B cell (primary cell): ENCODE data around the gene PRDM11. TPM values are rescaled to one million over a fixed set of nuclear protein-coding genes. Genes with fewer than 3 reads are reported as not detected.

Experiments
- ATAC-seq: fragments of 200-7000 bp; cut with Tn5 transposase; one replicate; pipeline ENCODE4 v1.10.0; 2021; ENCODE audit warnings: low read depth, mild to moderate bottlenecking, moderate number of reproducible peaks, moderate library complexity
- CTCF ChIA-PET: fragments of 350-600 bp; sonication (Branson Sonifier 250); formaldehyde crosslinking; loops from one replicate; lab custom pipeline; 2021; ENCODE audit warnings: antibody characterized with exemption, inconsistent platforms; lab: Charles Lee
- POLR2A ChIA-PET: fragments of 350-600 bp; sonication (Branson Sonifier 250); formaldehyde crosslinking; loops from one replicate; lab custom pipeline; 2021; ENCODE audit warnings: antibody characterized with exemption; lab: Charles Lee
- DNase-seq: peaks from one replicate; pipeline ENCODE4 v3.0.0; 2013
- H2AFZ ChIP-seq: 2 replicates; pipeline ENCODE4 v1.6.1; 2012; ENCODE audit warnings: mild to moderate bottlenecking, low read depth, low read length; ENCODE audit not compliant: insufficient read depth, poor library complexity, severe bottlenecking
- H3K27ac ChIP-seq, 2 donors: 1 replicate in 1 of 2; 2 replicates in 1 of 2; pipeline ENCODE4 v1.5.1; 2012 to 2013; ENCODE audit warnings: low read length in 2 of 2, mild to moderate bottlenecking in 2 of 2, moderate library complexity in 1 of 2
- H3K27me3 ChIP-seq, 4 experiments: fragments of 200-600 bp in 1 of 4; sonication (generic) in 1 of 4; replicated peaks in 1 of 4; 1 replicate in 2 of 4; 2 replicates in 2 of 4; pipeline versions ENCODE4 v1.6.1 to v1.7.0; 2013 to 2016; ENCODE audit warnings: low read length in 3 of 4, mild to moderate bottlenecking in 2 of 4, mixed read lengths in 1 of 4, moderate library complexity in 1 of 4; ENCODE audit not compliant: insufficient read depth in 4 of 4, control insufficient read depth in 3 of 4; ENCODE audit errors: control extremely low read depth in 1 of 4
- H3K36me3 ChIP-seq, 2 experiments: replicated peaks in 1 of 2; 1 replicate in 1 of 2; 2 replicates in 1 of 2; pipeline versions ENCODE4 v1.6.1 to v1.7.1; 2013; ENCODE audit warnings: low read length in 1 of 2; ENCODE audit not compliant: insufficient read depth in 2 of 2, control insufficient read depth in 1 of 2; ENCODE audit errors: control extremely low read depth in 1 of 2, extremely low read depth in 1 of 2
- H3K4me1 ChIP-seq, 2 donors: fragments of 200-600 bp in 1 of 2; sonication (generic) in 1 of 2; 1 replicate in 1 of 2; 2 replicates in 1 of 2; pipeline versions ENCODE4 v1.5.1 to v1.6.1; 2013 to 2017; ENCODE audit warnings: low read length in 2 of 2; ENCODE audit not compliant: control insufficient read depth in 2 of 2, insufficient read depth in 2 of 2
- H3K4me2 ChIP-seq: replicated peaks from 2 replicates; pipeline ENCODE3; 2012; ENCODE audit warnings: mild to moderate bottlenecking, low read depth, low read length; ENCODE audit not compliant: poor library complexity, severe bottlenecking
- H3K4me3 ChIP-seq, 5 experiments: fragments of 200-600 bp in 1 of 5; sonication (generic) in 1 of 5; 1 replicate in 3 of 5; 2 replicates in 2 of 5; pipeline versions ENCODE4 v1.5.1 to v1.7.0; 2011 to 2016; ENCODE audit warnings: low read length in 4 of 5, mild to moderate bottlenecking in 4 of 5, low read depth in 2 of 5, control low read depth in 1 of 5, moderate library complexity in 1 of 5; ENCODE audit not compliant: insufficient read depth in 1 of 5; ENCODE audit errors: control extremely low read depth in 1 of 5, extremely low read depth in 1 of 5
- H3K79me2 ChIP-seq: fragments of 200-600 bp; sonication (generic); one replicate; pipeline ENCODE4 v1.6.0; 2016; ENCODE audit warnings: low read length; ENCODE audit not compliant: control insufficient read depth, insufficient read depth
- H3K9ac ChIP-seq: fragments of 200-600 bp; sonication (generic); 2 replicates; pipeline ENCODE4 v1.6.1; 2017; ENCODE audit warnings: mild to moderate bottlenecking, low read length, moderate library complexity
- H3K9me3 ChIP-seq, 3 donors: one replicate each; pipeline versions ENCODE4 v1.6.1 to v1.7.1; 2013; ENCODE audit warnings: low read length in 2 of 3; ENCODE audit not compliant: control insufficient read depth in 2 of 3, insufficient read depth in 1 of 3; ENCODE audit errors: control extremely low read depth in 1 of 3
- H4K20me1 ChIP-seq: 2 replicates; pipeline ENCODE4 v1.6.0; 2012; ENCODE audit warnings: mild to moderate bottlenecking, low read length; ENCODE audit not compliant: insufficient read depth, control insufficient read depth, poor library complexity, severe bottlenecking
- H3K27ac Mint-ChIP-seq: one replicate; pipeline ENCODE4 v1.8.0; 2021; ENCODE audit warnings: mixed read lengths
- H3K27me3 Mint-ChIP-seq: one replicate; pipeline ENCODE4 v1.8.0; 2021; ENCODE audit warnings: mixed read lengths
- H3K4me1 Mint-ChIP-seq: one replicate; pipeline ENCODE4 v1.8.0; 2021; ENCODE audit warnings: mixed read lengths
- H3K4me3 Mint-ChIP-seq: one replicate; pipeline ENCODE4 v1.8.0; 2021; ENCODE audit warnings: mixed read lengths
- H3K9me3 Mint-ChIP-seq: one replicate; pipeline ENCODE4 v1.8.0; 2022; ENCODE audit warnings: mixed read lengths; ENCODE audit not compliant: insufficient read depth
- CTCF ChIP-seq: fragments of 200-600 bp; IDR thresholded peaks from one replicate; pipeline ENCODE4 v1.8.0; 2022; ENCODE audit warnings: antibody characterized with exemption, mild to moderate bottlenecking
- EZH2 ChIP-seq: IDR thresholded peaks from 2 replicates; pipeline ENCODE4 v1.6.1; 2012; ENCODE audit warnings: borderline replicate concordance, low read depth, mild to moderate bottlenecking, moderate library complexity, low read length; ENCODE audit not compliant: insufficient read depth, poor library complexity, severe bottlenecking
- WGBS: methylation state at CpG from one replicate; pipeline ENCODE4 v1.1.5; 2013; ENCODE audit warnings: missing lambda C conversion rate; ENCODE audit not compliant: insufficient coverage; 5-methylcytosine and 5-hydroxymethylcytosine counted together
- intact Hi-C: fragments of 100-400 bp; cut with micrococcal nuclease; formaldehyde crosslinking; loops from one replicate; pipeline ENCODE4 v1.10.0; 2022
- polyA plus RNA-seq: library from polyadenylated mRNA; depleted of rRNA; stranded (reverse); fragments of >200 nt; gene quantifications from 2 replicates; pipeline ENCODE4 v1.2.3, GENCODE V29; 2012
- total RNA-seq, 2 donors: library from RNA; stranded (reverse); fragments of 120-200 nt in 1 of 2; gene quantifications; 1 replicate in 1 of 2; 2 replicates in 1 of 2; pipeline versions ENCODE4 v1.2.3 to v1.2.4, GENCODE V29; 2013 to 2022

Gene PRDM11
- total and polyA plus RNA-seq, 2 donors (not counting 1 experiment from before 2014, with no cell fraction given), result 9.5 to 26.2 TPM

GRCh38 chr11:45215098-45215865 lies 68.8 kb downstream of the PRDM11 start:
- Mint-ChIP-seq H3K27me3 (no peaks in the 10 kb centered on the region), H3K27ac (peak overlapping the region; percentile 12), H3K9me3 (no peaks in the 10 kb centered on the region), H3K4me1 (peaks cover 3% of the 10 kb centered on the region), H3K4me3 (no peak overlapping the region)
- ChIA-PET POLR2A (no interaction called here), CTCF (interaction anchor here (1.0 kb wide), 1 partner anchor 12 kb away, joined by 3 read pairs; no protein-coding TSS in a partner anchor)
- ATAC-seq, result no peak
- peaks cover under 1% of the 10 kb centered on the region in 2 donors for H3K4me1 ChIP-seq
- no peak for TF ChIP-seq EZH2
- TF ChIP-seq CTCF, result no peak
- H3K27me3 ChIP-seq, result no peaks in the 10 kb centered on the region
- no peaks in the 10 kb centered on the region for H3K79me2 ChIP-seq
- H3K27ac ChIP-seq, result no peak overlapping the region
- H3K4me2 ChIP-seq, result no peak overlapping the region
- H3K9me3 ChIP-seq, result no peaks in the 10 kb centered on the region
- H3K9ac ChIP-seq, result no peak overlapping the region
- peaks cover 0 to 16% of the 10 kb centered on the region in 2 experiments for H3K36me3 ChIP-seq
- no peak for DNase-seq
- 100% methylated on average over 4 of the region's 4 CpGs for WGBS
- H3K4me3 ChIP-seq, result no peak overlapping the region
- no peaks in the 10 kb centered on the region for H4K20me1 ChIP-seq
- intact Hi-C loops, result no loop called here
- H2AFZ ChIP-seq, result no peak overlapping the region

DNA sequence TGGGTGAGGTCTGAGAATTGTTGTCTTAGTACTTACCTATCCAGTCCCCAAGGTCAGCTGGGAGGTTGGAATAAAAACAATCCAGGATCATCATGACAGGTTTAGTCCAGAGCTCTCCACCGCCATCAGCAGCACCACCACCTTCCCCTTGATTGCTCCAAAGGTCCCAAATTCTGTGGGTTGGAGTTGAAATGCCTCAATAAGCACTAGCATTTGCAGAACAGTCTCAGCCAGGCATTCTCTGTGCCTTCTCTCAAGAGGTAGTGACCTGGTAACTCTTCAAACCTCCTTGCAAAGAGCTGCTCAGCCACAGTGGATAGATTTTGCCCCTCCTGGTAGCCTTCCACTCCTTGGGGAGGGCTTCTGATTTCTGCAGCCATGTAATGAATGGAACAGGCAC lies 69.6 kb downstream of the PRDM11 start:
- no peak overlapping the region for H3K4me3 Mint-ChIP-seq
- H4K20me1 ChIP-seq, result no peaks in the 10 kb centered on the region
- no peak for DNase-seq
- no peak overlapping the region for H3K9ac ChIP-seq
- no peaks in the 10 kb centered on the region for H3K27me3 ChIP-seq
- no peaks in the 10 kb centered on the region for H3K27me3 Mint-ChIP-seq
- intact Hi-C loops, result no loop called here
- H3K4me1 ChIP-seq, result no peaks in the 10 kb centered on the region
- H3K27ac Mint-ChIP-seq, result no peak overlapping the region
- CTCF ChIA-PET, result interaction anchor here (1.0 kb wide), 1 partner anchor 12 kb away, joined by 3 read pairs; no protein-coding TSS in a partner anchor
- H3K9me3 ChIP-seq, result no peaks in the 10 kb centered on the region
- H3K36me3 ChIP-seq, result peaks cover 0 to 16% of the 10 kb centered on the region in 2 experiments
- H3K9me3 Mint-ChIP-seq, result no peaks in the 10 kb centered on the region
- H3K4me2 ChIP-seq, result no peak overlapping the region
- no peaks in the 10 kb centered on the region for H3K4me1 Mint-ChIP-seq
- no peak overlapping the region for H3K27ac ChIP-seq
- H3K79me2 ChIP-seq, result no peaks in the 10 kb centered on the region
- POLR2A ChIA-PET, result no interaction called here
- WGBS, result no CpG with 5 or more reads among the region's 1 CpG
- no peak for TF ChIP-seq EZH2
- no peak for TF ChIP-seq CTCF
- no peak overlapping the region for H3K4me3 ChIP-seq
- no peak overlapping the region for H2AFZ ChIP-seq
- ATAC-seq, result no peak
